ELR (cell line): ENCODE results near the gene ASXL2.
"Not testable (repeated sequence)": the region's sequence is repeated elsewhere in the genome, so short reads cannot be mapped to it uniquely, and the experiment has no call there.

Experiments
- DNase-seq: peaks from one replicate; pipeline ENCODE4 v3.0.0-alpha.2; 2015; ENCODE audit warnings: low read depth

ASXL2 gene

GRCh38 chr2:25736899-25737515 lies 141.3 kb downstream of the ASXL2 start:
- DNase-seq = no peak

GRCh38 chr2:25735835-25736234 lies 142.5 kb downstream of the ASXL2 start:
- DNase-seq = no peak

GRCh38 chr2:25728559-25728958 lies 149.7 kb downstream of the ASXL2 start:
- no peak for DNase-seq

- no peak for DNase-seq
These were observed 151.8 kb downstream of the ASXL2 start for GRCh38 chr2:25726522-25726921.

GRCh38 chr2:25725877-25726276 lies 152.4 kb downstream of the ASXL2 start:
- no peak for DNase-seq

- no peak for DNase-seq
These were observed 153.5 kb downstream of the ASXL2 start for GRCh38 chr2:25724756-25725155.

- no peak for DNase-seq
These were observed 156.1 kb downstream of the ASXL2 start for GRCh38 chr2:25722224-25722623.

- no peak for DNase-seq
These were observed 157.7 kb downstream of the ASXL2 start for GRCh38 chr2:25720575-25720974.

GRCh38 chr2:25714740-25715139 lies 163.5 kb downstream of the ASXL2 start:
- peak; percentile 41 for DNase-seq

- no peak for DNase-seq
These were observed 165.8 kb downstream of the ASXL2 start for GRCh38 chr2:25712455-25712854.

GRCh38 chr2:25711675-25712354 lies 166.5 kb downstream of the ASXL2 start:
- DNase-seq = no peak

- DNase-seq = no peak
These were observed 167.5 kb downstream of the ASXL2 start for GRCh38 chr2:25710750-25711149.

GRCh38 chr2:25709349-25709748 lies 168.9 kb downstream of the ASXL2 start:
- no peak for DNase-seq

- no peak for DNase-seq
These were observed 170.2 kb downstream of the ASXL2 start for GRCh38 chr2:25707927-25708590.

GRCh38 chr2:25705575-25705974 lies 172.7 kb downstream of the ASXL2 start:
- DNase-seq = not testable (repeated sequence)

- DNase-seq = no peak
These were observed 176.5 kb downstream of the ASXL2 start for GRCh38 chr2:25701801-25702200.

GRCh38 chr2:25700221-25700660 lies 178.0 kb downstream of the ASXL2 start:
- DNase-seq = peak; percentile 80

- DNase-seq = no peak
These were observed 179.1 kb downstream of the ASXL2 start for GRCh38 chr2:25699216-25699615.

GRCh38 chr2:25698752-25699151 lies 179.5 kb downstream of the ASXL2 start:
- peak; percentile 44 for DNase-seq

- DNase-seq = no peak
These were observed 180.5 kb downstream of the ASXL2 start for GRCh38 chr2:25697559-25698341.

- DNase-seq = no peak
These were observed 185.4 kb downstream of the ASXL2 start for GRCh38 chr2:25692737-25693445.

GRCh38 chr2:25692143-25692542 lies 186.1 kb downstream of the ASXL2 start:
- DNase-seq = no peak
